MM.1S (cell line): Measurements from ENCODE around the gene TMEM150A.

Source experiments
- EZH2 ChIP-seq: fragments of 300-600 bp; sonication (generic); optimal IDR thresholded peaks from 2 replicates; pipeline ENCODE3; 2017; ENCODE audit warnings: low read depth, mild to moderate bottlenecking, antibody characterized with exemption, low read length, mixed read lengths
- TF ChIP-seq, protein P1 (sequence below): fragments of 300-600 bp; sonication (generic); IDR thresholded peaks from 2 replicates; pipeline ENCODE4 v1.5.1; 2016; ENCODE audit warnings: antibody characterized with exemption, low read length, mixed read lengths

DNA sequence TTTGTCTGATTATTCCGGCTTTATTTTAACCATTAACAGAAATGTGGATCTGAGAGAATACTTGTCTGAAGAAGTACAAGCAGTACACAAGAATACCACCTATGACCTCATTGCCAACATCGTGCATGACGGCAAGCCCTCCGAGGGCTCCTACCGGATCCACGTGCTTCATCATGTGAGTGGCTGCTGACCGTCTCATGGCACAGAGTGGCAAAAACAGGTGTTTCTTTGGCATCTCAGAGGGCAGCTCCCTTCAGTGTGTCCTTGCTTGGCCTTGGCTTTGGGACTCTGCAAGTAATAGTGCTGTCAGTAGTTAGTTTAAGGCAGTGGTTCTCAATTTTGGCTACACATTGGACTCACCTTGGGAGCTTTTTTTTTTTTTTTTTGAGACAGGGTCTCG, 42.4 kb upstream of the TMEM150A start:
- TF ChIP-seq, protein P1, sequence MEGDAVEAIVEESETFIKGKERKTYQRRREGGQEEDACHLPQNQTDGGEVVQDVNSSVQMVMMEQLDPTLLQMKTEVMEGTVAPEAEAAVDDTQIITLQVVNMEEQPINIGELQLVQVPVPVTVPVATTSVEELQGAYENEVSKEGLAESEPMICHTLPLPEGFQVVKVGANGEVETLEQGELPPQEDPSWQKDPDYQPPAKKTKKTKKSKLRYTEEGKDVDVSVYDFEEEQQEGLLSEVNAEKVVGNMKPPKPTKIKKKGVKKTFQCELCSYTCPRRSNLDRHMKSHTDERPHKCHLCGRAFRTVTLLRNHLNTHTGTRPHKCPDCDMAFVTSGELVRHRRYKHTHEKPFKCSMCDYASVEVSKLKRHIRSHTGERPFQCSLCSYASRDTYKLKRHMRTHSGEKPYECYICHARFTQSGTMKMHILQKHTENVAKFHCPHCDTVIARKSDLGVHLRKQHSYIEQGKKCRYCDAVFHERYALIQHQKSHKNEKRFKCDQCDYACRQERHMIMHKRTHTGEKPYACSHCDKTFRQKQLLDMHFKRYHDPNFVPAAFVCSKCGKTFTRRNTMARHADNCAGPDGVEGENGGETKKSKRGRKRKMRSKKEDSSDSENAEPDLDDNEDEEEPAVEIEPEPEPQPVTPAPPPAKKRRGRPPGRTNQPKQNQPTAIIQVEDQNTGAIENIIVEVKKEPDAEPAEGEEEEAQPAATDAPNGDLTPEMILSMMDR, result no peak
- TF ChIP-seq EZH2, result no peak
